ENCODE data around the gene SOX15.

DNA sequence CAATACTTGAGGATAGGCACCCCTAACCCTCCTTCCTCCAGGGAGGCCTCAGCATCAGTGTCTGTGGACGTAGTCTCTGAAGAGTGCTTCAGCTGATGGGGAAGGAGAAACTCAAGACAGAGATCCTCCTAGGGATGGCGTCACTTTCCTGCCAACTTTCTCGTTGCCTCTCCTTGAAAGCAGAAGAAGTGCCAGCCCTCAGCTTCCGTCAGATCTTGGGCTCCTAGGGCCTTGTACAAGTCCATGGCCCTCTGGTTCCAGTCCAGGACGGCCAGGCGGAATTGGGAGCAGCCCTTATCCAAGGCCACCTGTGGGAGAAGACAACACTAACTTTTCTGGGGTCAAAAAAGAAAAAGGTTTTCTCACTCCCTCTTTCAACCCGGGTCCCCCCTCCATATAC, 36.4 kb upstream of the SOX15 start:
- TF ChIP-seq, protein P1, sequence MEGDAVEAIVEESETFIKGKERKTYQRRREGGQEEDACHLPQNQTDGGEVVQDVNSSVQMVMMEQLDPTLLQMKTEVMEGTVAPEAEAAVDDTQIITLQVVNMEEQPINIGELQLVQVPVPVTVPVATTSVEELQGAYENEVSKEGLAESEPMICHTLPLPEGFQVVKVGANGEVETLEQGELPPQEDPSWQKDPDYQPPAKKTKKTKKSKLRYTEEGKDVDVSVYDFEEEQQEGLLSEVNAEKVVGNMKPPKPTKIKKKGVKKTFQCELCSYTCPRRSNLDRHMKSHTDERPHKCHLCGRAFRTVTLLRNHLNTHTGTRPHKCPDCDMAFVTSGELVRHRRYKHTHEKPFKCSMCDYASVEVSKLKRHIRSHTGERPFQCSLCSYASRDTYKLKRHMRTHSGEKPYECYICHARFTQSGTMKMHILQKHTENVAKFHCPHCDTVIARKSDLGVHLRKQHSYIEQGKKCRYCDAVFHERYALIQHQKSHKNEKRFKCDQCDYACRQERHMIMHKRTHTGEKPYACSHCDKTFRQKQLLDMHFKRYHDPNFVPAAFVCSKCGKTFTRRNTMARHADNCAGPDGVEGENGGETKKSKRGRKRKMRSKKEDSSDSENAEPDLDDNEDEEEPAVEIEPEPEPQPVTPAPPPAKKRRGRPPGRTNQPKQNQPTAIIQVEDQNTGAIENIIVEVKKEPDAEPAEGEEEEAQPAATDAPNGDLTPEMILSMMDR (IDR thresholded peaks at IDR 0.05): no peak
- no peak for TF ChIP-seq POLR2A (IDR thresholded peaks at IDR 0.05)

Measured in body of pancreas (tissue), 4 donors.